ENCODE data around the gene MMAB. TPM values are rescaled to one million over a fixed set of nuclear protein-coding genes. Genes with fewer than 3 reads are reported as not detected.

MMAB gene
- total RNA-seq, 1 donor from 2014 or later = 62.8 TPM

GRCh38 chr12:109595321-109595902 is 22.1 kb upstream of the MMAB start:
- DNase-seq = no peak
- no peak for TF ChIP-seq CTCF (IDR thresholded peaks at IDR 0.05)
- intact Hi-C loops (cut with micrococcal nuclease) = no loop called here
- H3K9me3 Mint-ChIP-seq = no peaks in the 10 kb centered on the region
- no peak overlapping the region for H3K27ac Mint-ChIP-seq
- peaks cover 28% of the 10 kb centered on the region for H3K36me3 Mint-ChIP-seq (ENCODE audit: low read depth)
- no peak for ATAC-seq (ENCODE audit: low read depth)
- no peaks in the 10 kb centered on the region for H3K27me3 Mint-ChIP-seq
- ChIA-PET POLR2A (no interaction called here), CTCF (interaction anchor here (3.7 kb wide), 1 partner anchor 179 kb away, joined by 49 read pairs; no protein-coding TSS in a partner anchor)
- no peak overlapping the region for H3K4me3 Mint-ChIP-seq
- H3K4me1 Mint-ChIP-seq = peaks cover 8% of the 10 kb centered on the region

- CTCF ChIA-PET = interaction anchor here (1.0 kb wide), 1 partner anchor 8 kb away, joined by 3 read pairs; no protein-coding TSS in a partner anchor
- ATAC-seq (ENCODE audit: low read depth) (no peak), DNase-seq (no peak)
- Mint-ChIP-seq H3K27ac (no peak overlapping the region), H3K36me3 (ENCODE audit: low read depth) (peaks cover 29% of the 10 kb centered on the region), H3K27me3 (no peaks in the 10 kb centered on the region), H3K9me3 (no peaks in the 10 kb centered on the region), H3K4me3 (no peak overlapping the region), H3K4me1 (peaks cover 8% of the 10 kb centered on the region)
- no peak for TF ChIP-seq CTCF (IDR thresholded peaks at IDR 0.05)
- POLR2A ChIA-PET = no interaction called here
- intact Hi-C loops (cut with micrococcal nuclease) = no loop called here
Observed at GRCh38 chr12:109594556-109595317, 21.4 kb upstream of the MMAB start.

- peaks cover 6% of the 10 kb centered on the region for H3K4me1 Mint-ChIP-seq
- POLR2A ChIA-PET = no interaction called here
- H3K27ac Mint-ChIP-seq = no peak overlapping the region
- CTCF ChIA-PET = no interaction called here
- H3K36me3 Mint-ChIP-seq (ENCODE audit: low read depth) = peaks cover 41% of the 10 kb centered on the region
- H3K9me3 Mint-ChIP-seq = no peaks in the 10 kb centered on the region
- ATAC-seq (ENCODE audit: low read depth) (no peak), DNase-seq (no peak)
- H3K4me3 Mint-ChIP-seq = no peak overlapping the region
- H3K27me3 Mint-ChIP-seq = no peaks in the 10 kb centered on the region
- intact Hi-C loops (cut with micrococcal nuclease) = no loop called here
- no peak for TF ChIP-seq CTCF (IDR thresholded peaks at IDR 0.05)
Observed at GRCh38 chr12:109592905-109593272, 19.6 kb upstream of the MMAB start.

- ChIA-PET POLR2A (no interaction called here), CTCF (no interaction called here)
- DNase-seq (no peak), ATAC-seq (ENCODE audit: low read depth) (no peak)
- no peaks in the 10 kb centered on the region for H3K27me3 Mint-ChIP-seq
- TF ChIP-seq CTCF (IDR thresholded peaks at IDR 0.05) = no peak
- H3K4me3 Mint-ChIP-seq = no peak overlapping the region
- H3K4me1 Mint-ChIP-seq = peaks cover 3% of the 10 kb centered on the region
- H3K27ac Mint-ChIP-seq = no peak overlapping the region
- intact Hi-C loops (cut with micrococcal nuclease) = no loop called here
- H3K9me3 Mint-ChIP-seq = no peaks in the 10 kb centered on the region
- peaks cover 45% of the 10 kb centered on the region for H3K36me3 Mint-ChIP-seq (ENCODE audit: low read depth)
Observed at GRCh38 chr12:109592195-109592904, 19.0 kb upstream of the MMAB start.

- POLR2A ChIA-PET = interaction anchor here (0.8 kb wide), 1 partner anchor 50 kb away, joined by 3 read pairs; no protein-coding TSS in a partner anchor
- H3K27ac Mint-ChIP-seq = no peak overlapping the region
- H3K9me3 Mint-ChIP-seq = no peaks in the 10 kb centered on the region
- no peak for DNase-seq
- no peaks in the 10 kb centered on the region for H3K27me3 Mint-ChIP-seq
- H3K36me3 Mint-ChIP-seq (ENCODE audit: low read depth) = peaks cover 58% of the 10 kb centered on the region
- no peak for TF ChIP-seq CTCF (IDR thresholded peaks at IDR 0.05)
- intact Hi-C loops (cut with micrococcal nuclease) = no loop called here
- no peak for ATAC-seq (ENCODE audit: low read depth)
- CTCF ChIA-PET = no interaction called here
- no peak overlapping the region for H3K4me3 Mint-ChIP-seq
- peaks cover 3% of the 10 kb centered on the region for H3K4me1 Mint-ChIP-seq
Observed at GRCh38 chr12:109591041-109591440, 17.7 kb upstream of the MMAB start.
